Middle frontal gyrus (tissue), 1 donor: ENCODE data around the gene SIRPG.
"Not testable (repeated sequence)": the region's sequence is repeated elsewhere in the genome, so short reads cannot be mapped to it uniquely, and the experiment has no call there.

Experiments used
- DNase-seq: peaks from one replicate; pipeline ENCODE4 v3.0.0-alpha.2; 2015; ENCODE audit warnings: low spot score; ENCODE audit errors: extremely low spot score

The SIRPG gene

GRCh38 chr20:1671891-1672669 lies 14.5 kb upstream of the SIRPG start:
- DNase-seq: no peak

- DNase-seq: no peak
These were observed 11.7 kb upstream of the SIRPG start for GRCh38 chr20:1669304-1669703.

- DNase-seq: no peak
These were observed 10.0 kb upstream of the SIRPG start for GRCh38 chr20:1667502-1668085.

GRCh38 chr20:1666802-1667201 lies 9.2 kb upstream of the SIRPG start:
- no peak for DNase-seq

- DNase-seq: no peak
These were observed 7.8 kb upstream of the SIRPG start for GRCh38 chr20:1665345-1665744.

- no peak for DNase-seq
These were observed 7.3 kb upstream of the SIRPG start for GRCh38 chr20:1664911-1665310.

- DNase-seq: no peak
These were observed 6.3 kb upstream of the SIRPG start for GRCh38 chr20:1663917-1664316.

GRCh38 chr20:1661542-1662299 lies 4.1 kb upstream of the SIRPG start:
- no peak for DNase-seq

- DNase-seq: no peak
These were observed 2.7 kb upstream of the SIRPG start for GRCh38 chr20:1660246-1660645.

GRCh38 chr20:1656844-1657243 lies 735 bp downstream of the SIRPG start:
- DNase-seq: no peak

- DNase-seq: no peak
These were observed 2.6 kb downstream of the SIRPG start for GRCh38 chr20:1654996-1655395.

- DNase-seq: no peak
These were observed 4.6 kb downstream of the SIRPG start for GRCh38 chr20:1652960-1653359.

- no peak for DNase-seq
These were observed 5.5 kb downstream of the SIRPG start for GRCh38 chr20:1652104-1652503.

GRCh38 chr20:1651268-1652058 lies 6.1 kb downstream of the SIRPG start:
- DNase-seq: no peak

GRCh38 chr20:1648101-1648500 lies 9.5 kb downstream of the SIRPG start:
- no peak for DNase-seq

GRCh38 chr20:1646975-1647431 lies 10.6 kb downstream of the SIRPG start:
- DNase-seq: no peak

GRCh38 chr20:1644101-1644962 lies 13.2 kb downstream of the SIRPG start:
- DNase-seq: no peak

- DNase-seq: not testable (repeated sequence)
These were observed 18.9 kb downstream of the SIRPG start for GRCh38 chr20:1638643-1639042.

- DNase-seq: no peak
These were observed 19.8 kb downstream of the SIRPG start for GRCh38 chr20:1637755-1638154.

GRCh38 chr20:1637226-1637625 lies 20.4 kb downstream of the SIRPG start:
- DNase-seq: no peak

- no peak for DNase-seq
These were observed 21.0 kb downstream of the SIRPG start for GRCh38 chr20:1636621-1637020.
